GM10248 (cell line): ENCODE data around the gene EID2.

ENCODE experiments used
- CTCF ChIA-PET: fragments of 300-600 bp; sonication (Branson Sonifier 250); formaldehyde crosslinking; extraction: SDS; loops from one replicate; lab custom pipeline; 2021; ENCODE audit warnings: antibody characterized with exemption; lab: Yijun Ruan, JAX
- POLR2A ChIA-PET: fragments of 350-650 bp; sonication (Branson Sonifier 250); formaldehyde crosslinking; extraction: SDS; loops from one replicate; lab custom pipeline; 2020; ENCODE audit warnings: antibody characterized with exemption; lab: Yijun Ruan, JAX
- DNase-seq: peaks from one replicate; pipeline ENCODE4 v3.0.0; 2012; ENCODE audit errors: extremely low spot score
- CTCF ChIP-seq: IDR thresholded peaks from 2 replicates; pipeline ENCODE4 v1.5.1; 2012; ENCODE audit warnings: mild to moderate bottlenecking, low read depth; ENCODE audit errors: extremely low read depth, missing control alignments, control extremely low read depth

Gene EID2

GRCh38 chr19:39500543-39500942, 39.4 kb downstream of the EID2 start:
- CTCF ChIA-PET: interaction anchor here (0.6 to 3.1 kb wide), 6 partner anchors 11 to 60 kb away, joined by 3 to 16 read pairs (median 4); partner anchors contain the start of gene EID2B
- no peak for DNase-seq
- POLR2A ChIA-PET: interaction anchor here (0.6 kb wide), 2 partner anchors 43 to 158 kb away, joined by 3 read pairs; partner anchors contain the start of gene SAMD4B
- TF ChIP-seq CTCF: no peak

- TF ChIP-seq CTCF: no peak
- ChIA-PET CTCF (interaction anchor here (1.5 to 3.1 kb wide), 3 partner anchors 11 to 33 kb away, joined by 3 to 16 read pairs (median 3); partner anchors contain the start of gene EID2B), POLR2A (interaction anchor here (0.6 kb wide), 2 partner anchors 42 to 158 kb away, joined by 3 read pairs; partner anchors contain the start of gene SAMD4B)
- DNase-seq: no peak
Observed at GRCh38 chr19:39499932-39500331, 40.0 kb downstream of the EID2 start.

- ChIA-PET CTCF (interaction anchor here (1.6 to 3.1 kb wide), 3 partner anchors 9 to 34 kb away, joined by 3 to 16 read pairs (median 4); partner anchors contain the start of gene EID2B), POLR2A (interaction anchor here (0.6 kb wide), 1 partner anchor 565 kb away, joined by 3 read pairs; no protein-coding TSS in a partner anchor)
- no peak for TF ChIP-seq CTCF
- no peak for DNase-seq
Observed at GRCh38 chr19:39498798-39499642, 40.9 kb downstream of the EID2 start, which contains the start of gene DLL3. Gene DLL3, plus strand, starts transcription at chr19:39498947. Its CDS starts 28 bp downstream, at chr19:39498975.

GRCh38 chr19:39497996-39498797, 41.8 kb downstream of the EID2 start:
- ChIA-PET POLR2A (interaction anchor here (0.6 kb wide), 1 partner anchor 564 kb away, joined by 3 read pairs; no protein-coding TSS in a partner anchor), CTCF (interaction anchor here (0.6 to 1.7 kb wide), 7 partner anchors 8 to 112 kb away, joined by 3 to 6 read pairs (median 3); partner anchors contain the start of gene EID2B)
- peak; percentile 72 for DNase-seq
- peak; percentile 45 for TF ChIP-seq CTCF

GRCh38 chr19:39497701-39497995, 42.3 kb downstream of the EID2 start:
- CTCF ChIA-PET: interaction anchor here (0.6 to 1.7 kb wide), 6 partner anchors 8 to 111 kb away, joined by 3 to 6 read pairs (median 3); partner anchors contain the start of gene EID2B
- POLR2A ChIA-PET: no interaction called here
- TF ChIP-seq CTCF: no peak
- DNase-seq: no peak

GRCh38 chr19:39496063-39496462, 43.9 kb downstream of the EID2 start:
- POLR2A ChIA-PET: no interaction called here
- CTCF ChIA-PET: interaction anchor here (0.8 to 1.4 kb wide), 2 partner anchors 22 to 33 kb away, joined by 3 read pairs; no protein-coding TSS in a partner anchor
- TF ChIP-seq CTCF: no peak
- no peak for DNase-seq
